HEK293T (cell line): Measurements from ENCODE around the gene STPG1.

Experiments used
- ARNT ChIP-seq: fragments of 450-650 bp; IDR thresholded peaks from 2 replicates; pipeline ENCODE4 v1.6.1; 2017; ENCODE audit warnings: mild to moderate bottlenecking
- ELF4 ChIP-seq: fragments of 450-650 bp; IDR thresholded peaks from 2 replicates; pipeline ENCODE4 v1.6.1; 2017; ENCODE audit warnings: antibody characterized with exemption
- FOXM1 ChIP-seq: fragments of 450-650 bp; IDR thresholded peaks from 2 replicates; pipeline ENCODE4 v1.6.1; 2017; ENCODE audit warnings: mild to moderate bottlenecking, borderline replicate concordance
- L3MBTL2 ChIP-seq: fragments of 450-650 bp; conservative IDR thresholded peaks from 2 replicates; pipeline ENCODE4 v1.6.1; 2016; ENCODE audit warnings: mild to moderate bottlenecking
- NFRKB ChIP-seq: fragments of 450-650 bp; IDR thresholded peaks from 2 replicates; pipeline ENCODE4 v1.6.1; 2016; ENCODE audit warnings: mild to moderate bottlenecking, moderate library complexity
- PKNOX1 ChIP-seq: fragments of 450-650 bp; IDR thresholded peaks from 2 replicates; pipeline ENCODE4 v1.6.1; 2016
- SP1 ChIP-seq: fragments of 450-650 bp; IDR thresholded peaks from 2 replicates; pipeline ENCODE4 v1.6.1; 2017
- SUZ12 ChIP-seq: fragments of 450-650 bp; IDR thresholded peaks from 2 replicates; pipeline ENCODE4 v1.6.1; 2016; ENCODE audit warnings: mild to moderate bottlenecking

- TF ChIP-seq SUZ12 (no peak), ARNT (no peak), NFRKB (no peak), SP1 (no peak), FOXM1 (no peak), PKNOX1 (no peak), ELF4 (no peak), L3MBTL2 (no peak)
Observed at GRCh38 chr1:24317956-24318614, 95.5 kb downstream of the STPG1 start.
